MM.1S (cell line): ENCODE results near the gene HBP1.

Source experiments
- CTCF ChIP-seq: fragments of 300-600 bp; sonication (generic); IDR thresholded peaks from 2 replicates; pipeline ENCODE4 v1.5.1; 2016; ENCODE audit warnings: antibody characterized with exemption, low read length, mixed read lengths
- EZH2phosphoT487 ChIP-seq: fragments of 300-600 bp; sonication (generic); IDR thresholded peaks from 2 replicates; pipeline ENCODE4 v1.6.1; 2018; ENCODE audit warnings: antibody characterized with exemption, low read length

DNA sequence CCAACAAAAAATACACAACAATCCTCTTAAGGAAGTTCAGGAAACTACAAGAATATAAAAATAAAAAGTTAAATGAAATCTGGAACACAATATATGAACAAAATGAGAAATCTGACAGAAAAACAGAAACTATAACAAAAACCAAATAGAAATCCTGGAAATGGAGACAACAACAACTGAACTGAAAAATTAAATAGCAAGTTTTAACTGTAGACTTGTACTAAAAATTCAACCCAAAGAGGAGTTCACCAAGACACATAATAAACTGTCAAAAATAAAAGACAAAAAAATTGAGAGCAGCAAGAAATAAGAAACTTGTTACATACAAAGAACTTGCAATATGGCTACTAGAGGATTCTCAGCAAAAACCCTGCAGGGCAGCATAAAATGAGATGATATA is 45.1 kb downstream of the HBP1 start:
- TF ChIP-seq CTCF (no peak), EZH2phosphoT487 (no peak)
